ENCODE results near the gene RGS17.
"Not testable (repeated sequence)": the region's sequence is repeated elsewhere in the genome, so short reads cannot be mapped to it uniquely, and the experiment has no call there.

The RGS17 gene

GRCh38 chr6:152966168-152966894, 164.8 kb downstream of the RGS17 start:
- H3K36me3 ChIP-seq (ENCODE audit: control insufficient read depth in 4 of 4, insufficient read depth in 4 of 4, low read length in 3 of 4), result peaks cover 7 to 21% (median 16%) of the 10 kb centered on the region in 4 experiments
- CTCF ChIA-PET, result interaction anchor here (1.3 kb wide), 1 partner anchor 12 kb away, joined by 5 read pairs; no protein-coding TSS in a partner anchor
- H3K4me1 ChIP-seq (ENCODE audit: control extremely low read depth in 1 of 4, control insufficient read depth in 4 of 4, insufficient read depth in 4 of 4, low read length in 3 of 4); H3K27ac ChIP-seq (ENCODE audit: insufficient read depth in 1 of 2, low read depth in 1 of 2, low read length in 2 of 2, poor library complexity in 1 of 2, severe bottlenecking in 2 of 2); DNase-seq; H3K4me3 ChIP-seq (ENCODE audit: control insufficient read depth in 1 of 7, extremely low read depth in 1 of 7, insufficient read depth in 4 of 7, low read depth in 2 of 7, low read length in 6 of 7); POLR2A ChIA-PET; H3K9me3 ChIP-seq (ENCODE audit: control extremely low read depth in 1 of 5, control insufficient read depth in 4 of 5, insufficient read depth in 2 of 5, low read depth in 1 of 5, low read length in 4 of 5); H3K27me3 ChIP-seq (replicated peaks in 2 of 5; ENCODE audit: control insufficient read depth in 4 of 5, insufficient read depth in 5 of 5, low read length in 4 of 5): not testable (repeated sequence)
- 100% methylated on average over 2 of the region's 15 CpGs for WGBS (ENCODE audit: insufficient coverage)

- WGBS (ENCODE audit: insufficient coverage), result 95% methylated on average over 22 of the region's 24 CpGs
- ChIA-PET POLR2A (no interaction called here), CTCF (no interaction called here)
- DNase-seq, result no peak
- H3K9me3 ChIP-seq (ENCODE audit: control extremely low read depth in 1 of 5, control insufficient read depth in 4 of 5, insufficient read depth in 2 of 5, low read depth in 1 of 5, low read length in 4 of 5), result peaks cover 0 to 2% (median 0%) of the 10 kb centered on the region in 5 experiments
- H3K27me3 ChIP-seq (replicated peaks in 2 of 5; ENCODE audit: control insufficient read depth in 4 of 5, insufficient read depth in 5 of 5, low read length in 4 of 5), result no peaks in the 10 kb centered on the region
- no peak overlapping the region for H3K4me3 ChIP-seq (ENCODE audit: control insufficient read depth in 1 of 7, extremely low read depth in 1 of 7, insufficient read depth in 4 of 7, low read depth in 2 of 7, low read length in 6 of 7)
- H3K4me1 ChIP-seq (ENCODE audit: control extremely low read depth in 1 of 4, control insufficient read depth in 4 of 4, insufficient read depth in 4 of 4, low read length in 3 of 4), result no peaks in the 10 kb centered on the region
- H3K36me3 ChIP-seq (ENCODE audit: control insufficient read depth in 4 of 4, insufficient read depth in 4 of 4, low read length in 3 of 4), result no peaks in the 10 kb centered on the region
- no peak overlapping the region for H3K27ac ChIP-seq (ENCODE audit: insufficient read depth in 1 of 2, low read depth in 1 of 2, low read length in 2 of 2, poor library complexity in 1 of 2, severe bottlenecking in 2 of 2)
Measured at GRCh38 chr6:152959333-152959732, 171.7 kb downstream of the RGS17 start.

DNA sequence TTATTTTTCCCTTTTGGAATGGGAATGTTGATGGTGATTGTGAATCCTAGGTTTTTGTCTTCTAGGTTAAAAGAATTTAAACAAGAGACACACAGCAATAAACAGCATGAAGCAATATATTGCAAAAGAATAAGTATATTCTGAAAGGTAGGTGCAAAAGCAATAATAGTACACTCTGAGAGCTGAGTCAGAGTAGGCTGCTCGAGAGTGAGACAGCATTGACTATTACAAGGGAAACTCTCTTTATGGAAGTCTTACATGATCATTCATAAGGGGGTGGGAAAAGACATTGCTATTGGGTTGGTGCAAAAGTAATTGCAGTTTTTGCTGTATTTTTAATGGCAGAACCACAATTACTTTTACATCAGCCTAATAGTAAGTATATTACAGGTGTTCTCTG, 173.3 kb downstream of the RGS17 start:
- no peak overlapping the region for H3K27ac ChIP-seq (ENCODE audit: insufficient read depth in 1 of 2, low read depth in 1 of 2, low read length in 2 of 2, poor library complexity in 1 of 2, severe bottlenecking in 2 of 2)
- H3K4me3 ChIP-seq (ENCODE audit: control insufficient read depth in 1 of 7, extremely low read depth in 1 of 7, insufficient read depth in 4 of 7, low read depth in 2 of 7, low read length in 6 of 7), result no peak overlapping the region
- no peaks in the 10 kb centered on the region for H3K4me1 ChIP-seq (ENCODE audit: control extremely low read depth in 1 of 4, control insufficient read depth in 4 of 4, insufficient read depth in 4 of 4, low read length in 3 of 4)
- no peaks in the 10 kb centered on the region for H3K36me3 ChIP-seq (ENCODE audit: control insufficient read depth in 4 of 4, insufficient read depth in 4 of 4, low read length in 3 of 4)
- ChIA-PET CTCF (interaction anchor here (0.8 to 1.3 kb wide), 4 partner anchors 9 to 209 kb away, joined by 3 to 5 read pairs (median 4); no protein-coding TSS in a partner anchor), POLR2A (no interaction called here)
- H3K27me3 ChIP-seq (replicated peaks in 2 of 5; ENCODE audit: control insufficient read depth in 4 of 5, insufficient read depth in 5 of 5, low read length in 4 of 5), result no peaks in the 10 kb centered on the region
- 83% methylated on average over 1 of the region's 1 CpG for WGBS (ENCODE audit: insufficient coverage)
- DNase-seq, result no peak
- H3K9me3 ChIP-seq (ENCODE audit: control extremely low read depth in 1 of 5, control insufficient read depth in 4 of 5, insufficient read depth in 2 of 5, low read depth in 1 of 5, low read length in 4 of 5), result peaks cover 0 to 2% (median 0%) of the 10 kb centered on the region in 5 experiments
